GM18505 (cell line): ENCODE measurements around the gene TTLL7.
"Not testable (repeated sequence)": the region's sequence is repeated elsewhere in the genome, so short reads cannot be mapped to it uniquely, and the experiment has no call there.

ENCODE experiments used
- ATAC-seq: cut with Tn5 transposase; IDR thresholded peaks from one replicate; pipeline ENCODE4 v1.9.1; 2021; ENCODE audit not compliant: unreplicated experiment
- POLR2A ChIP-seq: IDR thresholded peaks from 4 replicates; pipeline ENCODE4 v1.6.1; 2011; ENCODE audit warnings: borderline replicate concordance; ENCODE audit not compliant: insufficient read depth, insufficient read length; ENCODE audit errors: extremely low read depth

TTLL7 gene

DNA sequence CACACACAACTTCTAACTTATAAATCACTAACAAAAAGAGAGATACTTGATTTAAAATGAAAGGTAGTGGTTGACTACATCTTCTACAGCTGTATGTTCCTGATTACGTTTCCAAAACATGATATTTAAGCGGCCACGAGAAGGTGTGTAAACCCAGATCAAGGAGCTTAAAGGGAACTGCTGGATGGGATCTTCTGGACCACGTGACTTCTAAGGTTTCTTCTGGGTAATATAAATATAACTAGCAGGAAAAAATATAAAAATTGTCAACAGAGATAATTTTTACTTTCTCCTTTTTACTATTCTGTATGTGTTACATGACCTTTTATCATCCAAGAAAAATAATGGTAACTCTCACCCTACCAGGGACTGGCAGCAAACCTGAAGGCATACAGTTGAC, 66.2 kb downstream of the TTLL7 start:
- TF ChIP-seq POLR2A: no peak
- ATAC-seq: no peak

DNA sequence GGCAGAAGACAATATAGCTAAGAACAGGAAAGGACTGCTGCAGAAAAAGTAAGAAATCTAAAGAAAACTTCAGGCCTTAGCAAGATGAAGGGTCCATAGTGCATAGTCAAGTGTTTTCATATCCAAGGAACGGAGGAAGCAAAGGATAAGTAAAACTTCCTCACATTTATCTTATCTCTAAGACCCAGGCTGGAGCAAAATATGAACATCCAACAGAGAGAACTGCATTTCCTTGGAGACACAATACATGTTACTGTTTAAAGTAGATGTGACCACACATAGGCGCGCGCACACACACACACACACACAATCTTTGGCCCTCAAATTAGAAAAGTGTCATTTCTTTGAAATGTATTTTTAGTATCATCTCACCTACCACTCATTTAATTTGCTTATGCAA, 66.7 kb downstream of the TTLL7 start:
- no peak for ATAC-seq
- no peak for TF ChIP-seq POLR2A

- peak; percentile 82 for ATAC-seq
These were observed 67.2 kb downstream of the TTLL7 start for GRCh38 chr1:83931658-83932253.

GRCh38 chr1:83929184-83929583, 69.7 kb downstream of the TTLL7 start:
- no peak for ATAC-seq

More at GRCh38 chr1:83931658-83932253, 67.2 kb downstream of the TTLL7 start:
- no peak for TF ChIP-seq POLR2A

DNA sequence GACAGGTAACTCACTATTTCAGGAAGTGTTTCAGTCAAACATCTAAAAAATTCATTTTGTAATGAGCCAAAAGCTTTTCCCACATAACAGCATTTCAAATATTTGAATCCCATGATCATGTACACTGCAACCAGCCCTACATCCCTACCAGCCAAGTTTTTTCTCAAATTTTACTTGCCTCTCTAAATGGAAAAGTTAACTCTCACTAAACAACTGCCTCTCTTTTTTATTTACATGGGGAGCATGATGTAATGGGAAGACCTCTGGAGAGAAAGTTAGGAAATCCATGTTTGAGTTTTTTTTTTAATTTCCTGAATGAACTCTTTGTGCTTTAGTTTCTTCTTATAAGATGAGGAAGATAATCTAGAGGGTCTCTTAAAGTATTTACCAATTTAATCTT, 70.5 kb downstream of the TTLL7 start:
- ATAC-seq: no peak
- no peak for TF ChIP-seq POLR2A

More at GRCh38 chr1:83929184-83929583, 69.7 kb downstream of the TTLL7 start:
- no peak for TF ChIP-seq POLR2A

DNA sequence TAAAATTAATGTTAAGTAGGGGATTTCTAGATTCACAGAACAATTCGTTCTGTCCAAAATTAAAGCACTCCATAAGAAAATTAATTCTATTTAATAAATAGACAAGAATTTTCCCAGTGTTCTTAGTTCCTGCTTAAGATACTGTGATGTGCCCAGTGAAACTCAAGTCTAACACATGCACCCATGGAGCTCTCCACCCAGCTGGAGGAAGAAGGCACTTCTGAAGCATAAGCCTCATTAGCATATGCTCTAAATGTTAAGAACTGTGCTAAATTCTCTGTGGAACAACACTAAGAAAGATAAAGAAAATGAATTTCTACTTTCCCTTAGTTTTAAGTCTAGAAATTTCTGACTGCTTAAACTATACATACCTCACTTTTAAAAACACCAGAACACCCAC, 71.2 kb downstream of the TTLL7 start:
- no peak for ATAC-seq
- no peak for TF ChIP-seq POLR2A

GRCh38 chr1:83927061-83927460, 71.9 kb downstream of the TTLL7 start:
- TF ChIP-seq POLR2A: no peak

DNA sequence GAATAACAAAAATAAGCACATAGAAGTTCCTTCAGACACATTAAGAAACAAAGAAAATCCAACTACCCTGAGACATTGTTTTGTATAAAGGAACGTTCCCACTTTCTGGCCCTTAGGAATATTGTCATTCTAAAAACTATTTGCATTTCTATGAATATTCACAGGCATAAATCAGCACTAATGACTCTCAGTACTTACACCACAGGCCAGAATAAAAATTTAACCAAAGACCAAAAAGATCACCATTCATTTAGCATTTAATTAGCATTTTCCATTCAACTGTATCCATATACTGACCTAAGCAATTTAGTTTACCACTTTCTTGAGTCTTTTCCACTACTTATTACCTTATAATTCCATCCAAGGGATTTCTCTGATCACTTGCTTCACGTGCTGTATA, 75.4 kb downstream of the TTLL7 start:
- no peak for ATAC-seq
- no peak for TF ChIP-seq POLR2A

More at GRCh38 chr1:83927061-83927460, 71.9 kb downstream of the TTLL7 start:
- ATAC-seq: no peak

DNA sequence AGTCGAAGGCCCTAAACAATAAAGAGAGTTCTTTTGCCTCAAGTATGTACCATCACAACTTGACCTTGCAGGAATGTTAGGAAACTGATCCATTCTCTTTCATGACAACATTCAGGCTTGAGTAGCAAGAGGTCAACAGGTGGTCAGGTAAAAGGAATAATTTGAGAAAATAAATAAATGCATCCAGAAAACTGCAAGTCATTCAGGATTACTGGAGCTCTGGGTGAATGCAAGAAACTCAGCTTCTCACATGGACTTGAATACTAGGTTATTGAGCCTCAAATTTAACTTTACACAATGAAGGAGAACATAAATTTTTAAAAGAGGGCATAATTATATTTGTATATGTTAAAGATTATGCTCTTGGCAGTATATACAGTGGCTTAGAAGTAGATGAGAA, 76.5 kb downstream of the TTLL7 start:
- no peak for ATAC-seq
- TF ChIP-seq POLR2A: no peak

GRCh38 chr1:83920320-83920719, 78.6 kb downstream of the TTLL7 start:
- no peak for TF ChIP-seq POLR2A
- no peak for ATAC-seq

DNA sequence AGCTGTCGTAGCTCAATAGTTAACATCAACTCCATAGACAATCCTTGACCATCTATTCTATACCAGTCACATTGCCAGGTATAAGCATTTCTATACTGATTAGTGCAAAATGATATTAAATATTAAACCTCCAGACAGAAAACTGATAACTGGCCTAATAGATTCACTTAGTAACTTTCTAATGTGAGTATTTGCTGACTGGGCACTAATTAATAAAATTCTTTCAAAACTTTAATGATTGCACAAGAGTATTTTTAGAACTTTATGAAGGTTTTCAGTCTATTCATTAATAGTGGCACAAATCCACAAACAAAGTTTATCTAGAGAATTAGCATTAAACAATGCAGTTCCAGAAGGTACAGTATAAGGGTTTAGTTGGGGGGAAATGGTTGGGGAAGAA, 79.1 kb downstream of the TTLL7 start:
- TF ChIP-seq POLR2A: no peak
- no peak for ATAC-seq

DNA sequence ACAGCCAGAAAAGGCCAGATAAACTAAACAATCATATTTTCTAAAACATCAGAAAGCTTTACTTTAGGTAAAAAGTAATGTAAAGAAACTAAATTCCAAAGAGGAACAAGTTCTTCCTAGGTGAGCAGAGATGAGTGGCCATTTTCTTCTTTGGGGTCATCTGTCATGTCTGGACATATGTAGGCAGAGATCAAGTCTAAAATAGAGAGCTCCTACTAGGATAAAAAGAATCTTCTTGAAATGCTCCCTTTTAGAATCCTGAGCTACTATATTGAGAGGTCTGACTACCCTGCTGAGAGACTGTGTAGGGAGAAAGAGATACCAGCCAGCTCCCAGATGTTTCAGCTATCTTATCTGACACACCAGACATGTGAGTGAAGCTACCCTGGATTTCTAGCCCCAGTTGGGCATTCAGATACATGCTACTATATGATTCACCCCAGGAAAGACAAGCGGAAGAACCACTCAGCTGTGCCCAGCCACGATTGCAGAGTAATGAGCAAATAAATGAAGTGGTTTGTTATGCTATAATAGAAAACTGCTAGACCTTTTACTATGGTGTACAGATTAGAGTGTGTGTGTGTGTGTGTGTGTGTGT, 80.1 kb downstream of the TTLL7 start:
- ATAC-seq: no peak
- TF ChIP-seq POLR2A: no peak

GRCh38 chr1:83917959-83918358, 81.0 kb downstream of the TTLL7 start:
- no peak for TF ChIP-seq POLR2A
- ATAC-seq: no peak

DNA sequence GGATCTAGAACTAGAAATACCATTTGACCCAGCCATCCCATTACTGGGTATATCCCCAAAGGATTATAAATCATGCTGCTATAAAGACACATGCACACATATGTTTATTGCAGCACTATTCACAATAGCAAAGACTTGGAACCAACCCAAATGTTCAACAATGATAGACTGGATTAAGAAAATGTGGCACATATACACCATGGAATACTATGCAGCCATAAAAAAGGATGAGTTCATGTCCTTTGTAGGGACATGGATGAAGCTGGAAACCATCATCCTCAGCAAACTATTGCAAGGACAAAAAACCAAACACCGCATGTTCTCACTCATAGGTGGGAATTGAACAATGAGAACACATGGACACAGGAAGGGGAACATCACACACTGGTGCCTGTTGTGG, 82.8 kb downstream of the TTLL7 start:
- not testable (repeated sequence) for ATAC-seq

DNA sequence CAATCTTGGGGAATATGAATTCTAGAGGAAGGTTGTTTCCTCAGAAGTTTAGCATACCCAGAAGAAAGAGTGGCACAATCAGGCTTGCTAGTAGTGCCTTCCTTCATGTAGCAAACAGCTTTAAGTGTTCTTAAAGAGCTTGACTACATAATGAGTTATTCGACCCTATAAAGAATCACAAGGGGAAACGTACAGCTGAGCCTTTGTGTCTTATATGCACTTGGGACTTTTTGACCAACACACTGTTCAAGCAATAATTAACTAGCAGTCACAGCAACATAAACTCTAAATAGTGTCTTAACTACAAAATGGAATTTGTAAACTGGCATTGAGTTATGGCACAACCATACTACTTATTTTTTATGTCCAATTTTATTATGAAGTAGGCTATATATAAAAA, 86.1 kb downstream of the TTLL7 start:
- ATAC-seq: no peak
- no peak for TF ChIP-seq POLR2A
